AML-193 (cell line): ENCODE measurements around the gene CCDC185.
"Not testable (repeated sequence)": the region's sequence is repeated elsewhere in the genome, so short reads cannot be mapped to it uniquely, and the experiment has no call there.

ENCODE experiments used
- DNase-seq, 2 experiments: peaks; one replicate each; lab custom pipeline; 2025; lab: John Stamatoyannopoulos, UW

CCDC185 gene

DNA sequence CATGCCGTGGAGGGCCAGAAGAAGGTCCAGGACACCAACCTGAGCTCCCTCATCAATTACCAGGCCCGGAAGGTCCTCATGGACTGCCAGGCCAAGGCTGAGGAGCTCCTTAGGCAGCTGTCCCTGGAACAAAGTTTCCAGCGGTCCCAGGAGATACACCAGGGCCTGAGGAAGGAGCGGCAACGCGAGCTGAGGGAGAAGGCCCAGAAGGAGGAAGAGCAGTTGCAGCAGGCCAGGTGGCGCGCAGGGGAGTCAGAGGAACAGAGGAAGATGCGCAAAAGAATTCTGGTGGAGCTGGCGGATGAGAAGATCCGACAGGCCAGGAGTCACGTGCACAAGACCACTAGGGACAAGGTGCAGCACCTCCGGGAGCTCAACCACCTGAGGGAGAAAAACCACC lies 1.5 kb downstream of the CCDC185 start:
- DNase-seq = no peak

DNA sequence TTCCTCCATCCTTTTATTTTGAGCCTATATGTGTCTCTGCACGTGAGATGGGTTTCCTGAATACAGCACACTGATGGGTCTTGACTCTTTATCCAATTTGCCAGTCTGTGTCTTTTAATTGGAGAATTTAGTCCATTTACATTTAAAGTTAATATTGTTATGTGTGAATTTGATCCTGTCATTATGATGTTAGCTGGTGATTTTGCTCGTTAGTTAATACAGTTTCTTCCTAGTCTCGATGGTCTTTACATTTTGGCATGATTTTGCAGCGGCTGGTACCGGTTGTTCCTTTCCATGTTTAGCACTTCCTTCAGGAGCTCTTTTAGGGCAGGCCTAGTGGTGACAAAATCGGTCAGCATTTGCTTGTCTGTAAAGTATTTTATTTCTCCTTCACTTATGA lies 6.2 kb downstream of the CCDC185 start:
- DNase-seq = not testable (repeated sequence)

DNA sequence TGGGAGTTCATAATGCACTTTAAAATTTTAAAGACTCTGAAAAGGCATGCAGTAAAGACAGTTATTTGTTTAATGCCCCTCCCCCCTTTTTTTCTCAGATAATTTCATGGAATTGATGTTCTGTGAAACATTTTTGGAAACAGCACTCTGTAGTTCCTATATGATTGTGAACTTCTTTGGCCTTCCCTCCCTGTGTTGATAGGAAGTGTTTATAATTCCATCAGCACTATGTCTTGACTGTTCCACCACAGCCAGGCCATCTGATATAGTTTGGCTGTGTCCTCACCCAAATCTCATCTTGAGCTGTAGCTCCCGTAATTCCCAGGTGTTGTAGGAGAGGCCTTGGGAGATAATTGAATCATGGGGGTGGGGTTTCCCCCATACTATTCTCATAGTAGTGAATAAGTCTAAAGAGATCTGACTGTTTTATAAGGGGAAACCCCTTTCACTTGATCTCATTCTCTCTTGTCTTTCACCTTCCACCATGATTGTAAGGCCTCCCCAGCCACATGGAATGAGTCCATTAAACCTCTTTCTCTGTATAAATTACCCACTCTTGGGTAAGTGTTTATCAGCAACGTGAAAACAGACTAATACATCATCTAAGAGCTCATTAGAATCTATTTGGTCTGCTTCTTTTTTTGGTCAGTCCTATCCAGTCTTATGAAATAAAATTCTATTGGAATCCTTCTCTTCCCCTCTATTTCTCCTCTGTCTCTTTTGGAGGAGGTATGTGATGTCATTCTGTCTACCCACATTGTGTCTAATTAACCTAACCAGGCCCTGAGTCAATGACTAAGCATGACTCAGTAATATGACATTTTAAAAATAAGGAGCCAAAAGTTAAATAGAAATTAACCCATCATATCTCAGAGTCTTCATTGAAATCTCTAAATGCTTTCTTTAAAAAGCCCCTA lies 8.9 kb downstream of the CCDC185 start:
- no peak for DNase-seq

DNA sequence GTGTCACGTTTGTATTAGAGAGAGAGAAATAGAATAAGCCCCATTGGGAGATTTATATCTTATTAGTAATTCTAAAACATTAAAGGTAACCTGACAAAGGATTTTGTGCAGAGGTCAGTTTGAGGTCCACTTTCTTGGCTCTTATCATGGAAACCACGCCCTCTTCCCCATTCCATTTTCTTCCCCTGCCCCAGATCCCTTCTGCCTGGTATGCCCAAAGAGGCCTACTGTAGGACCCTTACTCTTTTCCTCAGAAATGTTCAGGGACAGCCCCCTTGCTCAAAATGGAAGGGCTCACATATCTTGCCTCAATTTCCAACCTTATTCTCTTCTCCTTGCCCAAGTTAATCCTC lies 9.6 kb downstream of the CCDC185 start:
- DNase-seq = no peak

DNA sequence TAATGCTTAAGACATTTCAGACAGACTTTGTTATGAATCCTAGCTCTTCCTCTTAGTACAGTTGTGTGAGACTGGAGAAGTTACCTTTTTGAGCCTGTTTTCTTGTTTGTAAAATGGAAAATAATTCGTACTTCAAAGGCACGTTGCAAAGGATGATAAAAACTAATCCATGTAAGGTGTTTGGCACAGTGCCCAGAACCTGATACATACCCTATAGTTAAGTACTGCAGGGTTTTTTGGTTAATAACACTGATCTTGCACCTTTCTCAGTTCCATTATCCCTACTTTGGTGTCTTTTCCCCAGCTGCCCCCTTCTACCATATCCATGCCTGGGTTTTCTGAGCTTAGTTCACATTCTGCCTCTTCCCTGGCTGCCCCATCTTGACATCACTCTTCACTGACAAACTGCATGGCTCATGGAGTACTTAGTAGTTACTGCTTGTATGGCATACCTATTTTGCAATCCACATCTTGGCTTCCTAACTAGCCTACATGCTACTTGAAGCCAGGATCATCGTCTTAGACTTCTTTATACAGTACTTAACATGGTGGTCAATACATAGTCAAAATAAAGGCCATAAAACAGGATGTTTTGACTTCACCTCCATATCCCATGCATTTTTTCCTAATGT lies 10.1 kb downstream of the CCDC185 start:
- no peak for DNase-seq

DNA sequence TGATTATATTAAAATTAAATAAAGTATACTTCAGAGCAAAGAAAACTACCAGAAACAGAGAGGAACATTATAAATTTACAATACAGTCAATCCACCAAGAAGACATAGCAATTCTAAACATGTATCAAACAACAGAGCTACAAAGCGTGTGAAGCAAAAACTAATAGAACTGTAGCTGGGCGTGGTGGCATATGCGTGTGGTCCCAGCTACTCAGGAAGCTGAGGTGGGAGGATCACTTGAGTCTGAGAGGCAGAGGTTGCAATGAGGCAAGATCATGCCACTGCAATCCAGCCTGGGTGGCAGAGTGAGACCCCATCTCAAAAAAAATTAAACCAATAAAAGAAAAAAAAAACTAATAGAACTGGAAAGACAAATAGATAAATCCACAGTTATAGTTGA lies 12.3 kb downstream of the CCDC185 start:
- no peak for DNase-seq

DNA sequence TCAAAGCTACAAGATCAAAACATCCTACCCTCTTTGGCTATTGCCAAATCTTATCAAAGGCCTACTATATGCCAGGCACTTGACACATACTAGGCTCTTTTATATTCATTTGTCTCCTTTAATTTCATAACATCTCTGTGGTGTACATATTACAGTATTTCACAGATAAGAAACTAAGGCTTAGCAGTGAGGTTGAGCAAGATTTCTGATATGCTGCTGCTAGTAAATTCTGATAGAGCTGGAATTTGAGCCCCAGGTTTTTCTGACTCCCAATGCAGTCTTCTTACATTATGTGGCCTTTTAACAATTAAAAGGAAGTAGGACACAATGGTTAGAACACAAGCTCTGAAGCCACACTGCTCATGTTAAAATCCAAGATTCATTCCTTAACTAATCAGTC lies 16.8 kb downstream of the CCDC185 start:
- no peak for DNase-seq

DNA sequence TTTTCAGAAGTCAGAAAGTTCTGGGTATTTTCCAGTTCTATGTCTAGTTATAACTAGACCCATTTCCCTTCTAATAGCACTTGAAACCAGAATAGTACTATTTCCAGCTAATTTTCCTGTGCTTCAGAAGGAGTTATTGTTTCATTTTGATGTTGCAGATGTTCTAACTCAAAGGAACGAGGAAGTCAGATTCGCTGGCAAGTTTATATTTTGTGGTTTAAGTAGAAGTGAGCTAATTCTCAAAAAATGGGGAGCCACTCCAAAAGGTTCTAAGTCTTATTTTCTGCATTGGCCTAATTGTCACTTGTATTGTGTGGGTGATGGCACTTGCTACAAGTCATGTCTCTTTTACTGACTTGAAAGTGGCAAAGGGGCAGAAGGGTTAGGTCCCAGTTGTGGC lies 18.1 kb downstream of the CCDC185 start:
- no peak for DNase-seq

DNA sequence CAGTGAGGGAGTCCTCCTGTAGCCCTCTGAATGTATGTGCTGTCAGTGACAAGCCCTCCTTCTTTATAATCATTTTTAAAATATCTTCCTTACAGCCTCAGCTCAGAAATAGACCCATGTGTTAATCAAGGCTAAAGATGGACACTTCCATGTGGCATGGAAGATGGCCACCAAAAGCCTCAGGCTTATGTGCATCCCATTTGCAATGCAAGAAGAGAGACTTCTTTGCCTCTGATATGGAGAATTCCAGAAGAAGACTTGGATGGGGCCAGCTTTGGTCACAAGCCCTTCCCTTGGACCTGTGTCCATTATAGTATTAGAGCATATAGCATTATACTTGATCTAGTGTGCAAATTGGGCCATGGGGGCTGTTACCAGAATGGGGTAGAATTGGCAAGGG lies 18.5 kb downstream of the CCDC185 start:
- no peak for DNase-seq

DNA sequence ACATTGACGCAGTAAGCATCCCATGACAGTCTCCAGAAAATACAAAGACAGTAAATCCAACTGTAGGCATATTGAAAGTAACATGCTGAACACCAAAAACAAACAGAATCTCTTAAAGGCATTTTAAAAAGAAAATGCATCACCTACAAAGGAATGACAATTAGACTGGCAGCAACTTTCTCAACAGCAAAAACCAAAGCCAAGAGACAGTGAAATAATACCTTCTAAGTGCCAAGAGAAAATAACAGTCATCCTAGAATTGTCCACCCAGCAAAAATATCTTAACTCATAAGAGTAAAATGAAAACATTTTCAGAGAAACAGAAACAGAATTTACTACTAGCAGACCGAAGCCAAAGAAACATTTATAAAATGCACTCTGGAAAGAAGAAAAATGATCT lies 20.0 kb downstream of the CCDC185 start:
- DNase-seq = no peak

DNA sequence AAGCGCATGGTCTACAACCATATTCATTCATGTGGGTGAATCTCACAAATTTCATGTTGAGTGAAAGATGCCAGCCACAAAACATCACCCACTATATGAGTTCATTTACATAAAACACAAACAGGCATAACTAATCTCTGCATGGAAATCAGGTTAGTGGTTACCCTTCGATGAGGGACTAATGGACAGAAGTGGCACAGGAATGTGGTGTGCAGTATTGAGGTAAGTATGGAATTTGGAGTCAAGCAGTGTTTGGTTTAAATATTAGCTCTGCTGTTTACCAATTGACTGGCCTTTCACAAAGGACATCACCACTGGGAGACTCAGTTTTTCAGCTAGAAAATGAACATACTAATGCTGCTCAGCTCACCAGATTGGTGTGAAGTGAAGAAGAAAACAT lies 24.2 kb downstream of the CCDC185 start:
- DNase-seq = no peak

DNA sequence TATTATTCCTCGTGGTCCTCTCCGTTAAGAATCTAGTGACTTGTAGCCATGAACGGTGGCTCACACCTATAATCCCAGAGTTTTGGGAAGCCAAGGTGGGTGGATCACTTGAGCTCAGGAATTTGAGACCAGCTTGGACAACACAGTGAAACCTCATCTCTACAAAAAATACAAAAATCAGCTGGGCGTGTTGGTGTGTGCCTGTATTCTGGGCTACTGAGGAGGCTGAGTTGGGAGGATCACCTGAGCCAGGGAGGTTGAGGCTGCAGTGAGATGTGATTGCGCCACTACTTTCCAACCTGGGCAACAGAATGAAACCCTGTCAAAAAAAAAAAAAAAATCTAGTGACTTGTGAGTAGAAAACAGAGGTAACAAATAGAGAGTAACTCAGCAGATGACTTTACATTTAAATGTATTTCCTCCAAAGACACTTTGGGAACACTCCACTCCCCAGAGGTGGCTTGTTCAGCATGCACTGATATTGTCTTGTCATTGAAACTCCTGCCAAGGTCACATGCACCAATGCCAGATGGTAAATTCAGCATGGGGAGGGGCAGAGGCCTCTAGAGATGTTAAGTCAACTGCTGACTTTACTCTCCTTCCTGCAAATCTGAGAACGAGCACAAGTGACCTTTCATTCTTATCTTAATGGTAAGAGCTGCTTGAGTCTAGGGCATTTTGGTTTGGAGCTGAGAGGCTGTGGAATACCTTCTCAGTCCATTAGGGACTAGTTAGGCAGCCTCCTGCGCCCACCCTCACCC lies 24.9 kb downstream of the CCDC185 start:
- DNase-seq = no peak

DNA sequence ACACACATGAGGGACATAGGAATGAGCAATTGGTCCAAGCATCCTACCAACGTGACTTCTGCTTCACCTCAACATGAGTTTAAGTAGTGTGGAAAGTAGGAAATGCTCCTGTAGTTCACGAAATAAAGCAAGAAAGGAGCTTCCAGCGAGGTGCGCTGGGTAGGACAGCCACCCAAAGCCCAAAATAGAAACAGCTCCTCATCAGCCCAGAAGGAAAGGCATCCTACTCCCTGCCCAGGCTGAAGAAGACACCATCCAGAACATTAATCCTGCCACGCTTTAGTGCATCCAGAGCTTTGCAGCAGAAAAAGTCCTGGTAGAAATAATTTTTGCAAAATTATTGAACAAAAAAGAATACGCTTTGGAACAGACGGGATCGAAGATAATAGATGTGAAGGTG lies 25.9 kb downstream of the CCDC185 start:
- no peak for DNase-seq

DNA sequence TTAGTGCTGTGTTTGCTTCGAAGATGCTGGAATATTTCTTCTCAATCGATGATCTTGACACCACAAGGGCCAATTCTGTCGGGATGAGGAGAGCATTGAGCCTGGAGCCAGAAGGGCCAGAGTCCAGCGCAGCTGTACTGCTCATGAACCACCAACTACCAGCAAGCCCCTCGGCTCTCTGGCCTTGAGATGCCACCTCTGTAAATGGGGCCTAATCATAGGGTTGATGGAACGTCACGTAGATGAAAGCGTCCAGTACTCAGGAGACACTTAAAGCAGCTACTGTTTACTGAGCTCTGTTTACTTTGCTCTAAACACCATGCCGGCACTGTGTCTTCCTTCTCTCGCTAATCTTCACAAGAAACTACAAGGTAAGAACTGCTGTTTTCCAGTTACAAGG lies 26.3 kb downstream of the CCDC185 start:
- DNase-seq = no peak

DNA sequence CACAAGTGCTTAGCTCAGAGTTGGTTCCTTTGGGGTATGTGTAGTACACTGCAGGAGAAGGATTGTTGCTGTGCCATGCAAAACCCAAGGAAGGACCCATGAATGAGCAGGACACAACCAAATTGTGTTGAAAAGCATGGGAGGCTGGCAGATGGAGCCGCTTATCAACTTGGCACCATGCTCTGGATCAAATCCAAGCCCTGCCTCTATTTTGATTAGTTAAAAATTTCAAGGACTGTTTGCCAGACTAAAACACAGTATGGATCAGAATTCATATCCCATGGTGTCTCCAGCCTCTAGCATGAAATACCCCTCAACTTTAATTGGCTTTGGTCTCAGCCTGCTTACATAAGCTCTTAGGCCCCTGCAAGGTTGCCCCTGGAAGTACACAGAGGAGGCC lies 27.8 kb downstream of the CCDC185 start:
- no peak for DNase-seq

DNA sequence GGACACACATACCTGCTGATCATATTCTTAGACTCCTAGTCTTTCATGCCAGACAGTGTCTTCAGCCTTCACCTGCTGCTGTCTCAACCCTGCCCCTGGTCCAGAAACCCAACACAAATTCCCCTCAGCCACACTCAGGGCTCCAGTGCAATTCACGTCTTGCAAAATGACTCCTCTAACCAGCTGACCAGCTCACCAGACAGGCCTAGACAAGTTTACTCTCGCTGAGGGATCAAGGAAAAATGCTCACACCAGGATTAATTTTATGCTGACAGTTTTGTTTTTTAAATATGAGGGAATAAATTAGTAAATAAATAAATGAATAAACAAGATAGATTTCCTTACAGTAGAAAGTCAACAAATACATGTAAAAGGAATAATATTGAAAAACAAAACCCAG lies 28.5 kb downstream of the CCDC185 start:
- no peak for DNase-seq

DNA sequence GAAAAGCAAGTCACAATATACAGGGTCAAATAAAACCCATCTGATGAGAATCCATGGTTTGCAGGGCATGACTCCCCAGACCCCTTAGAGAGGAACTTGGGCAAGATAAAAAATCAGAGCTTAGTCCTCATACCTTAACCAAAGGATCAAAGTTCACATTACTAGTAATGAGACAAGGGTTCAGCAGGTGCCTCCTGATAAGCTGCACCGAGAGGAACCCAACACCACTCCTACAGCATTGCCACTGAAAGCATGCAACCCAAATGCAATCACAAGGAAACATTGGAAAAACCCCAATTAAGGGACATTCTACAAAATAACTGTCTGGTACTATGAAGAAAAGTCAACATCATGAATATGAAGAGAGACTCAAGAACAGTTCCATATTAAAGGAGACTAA lies 29.7 kb downstream of the CCDC185 start:
- no peak for DNase-seq

DNA sequence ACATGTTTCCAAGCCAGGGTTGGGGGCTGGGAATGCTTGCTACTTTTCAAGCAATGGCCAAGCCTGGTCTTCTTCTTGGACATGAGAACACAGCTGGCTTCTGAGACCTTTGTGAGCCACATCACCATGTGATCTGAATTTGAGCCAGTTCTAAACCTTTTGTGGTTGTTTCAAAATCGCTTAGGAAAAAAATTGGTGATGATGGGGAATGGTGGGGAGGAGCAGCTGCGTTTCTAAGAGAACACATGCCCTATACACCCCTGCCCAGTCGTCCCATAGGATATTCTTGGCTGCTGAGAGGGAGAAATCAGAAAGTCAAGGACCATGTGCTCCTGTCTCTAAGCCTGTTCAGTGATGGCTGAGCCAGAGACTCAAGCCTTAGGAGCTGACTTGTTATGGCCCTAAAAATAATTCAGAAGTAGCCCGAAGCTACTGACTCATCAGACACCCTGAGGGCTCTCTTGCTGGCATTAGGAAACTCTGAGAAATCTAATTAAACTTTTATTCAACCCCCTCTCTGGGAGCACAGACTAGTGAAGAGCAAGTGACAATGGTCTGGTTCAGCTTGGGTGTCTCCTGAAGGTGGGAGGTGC lies 30.5 kb downstream of the CCDC185 start:
- DNase-seq = no peak

DNA sequence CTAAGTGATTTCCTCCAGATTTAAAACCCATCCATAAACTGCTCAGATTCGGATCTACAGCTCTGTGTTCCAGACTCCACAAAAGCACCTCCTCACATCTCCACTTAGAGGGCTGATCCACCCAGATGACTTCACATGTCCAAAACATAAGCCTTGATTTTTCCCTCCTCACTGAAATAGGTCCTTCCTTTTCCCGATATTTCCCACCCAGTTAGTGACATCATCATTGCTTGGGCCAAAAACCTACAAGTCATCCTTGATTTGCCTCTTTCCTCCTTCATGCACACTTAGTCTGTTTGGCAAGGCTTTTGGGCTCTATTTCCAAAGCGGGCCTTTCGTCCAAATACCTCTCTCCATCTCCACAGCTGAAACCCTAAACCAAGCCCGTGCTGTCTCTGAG lies 32.3 kb downstream of the CCDC185 start:
- no peak for DNase-seq

DNA sequence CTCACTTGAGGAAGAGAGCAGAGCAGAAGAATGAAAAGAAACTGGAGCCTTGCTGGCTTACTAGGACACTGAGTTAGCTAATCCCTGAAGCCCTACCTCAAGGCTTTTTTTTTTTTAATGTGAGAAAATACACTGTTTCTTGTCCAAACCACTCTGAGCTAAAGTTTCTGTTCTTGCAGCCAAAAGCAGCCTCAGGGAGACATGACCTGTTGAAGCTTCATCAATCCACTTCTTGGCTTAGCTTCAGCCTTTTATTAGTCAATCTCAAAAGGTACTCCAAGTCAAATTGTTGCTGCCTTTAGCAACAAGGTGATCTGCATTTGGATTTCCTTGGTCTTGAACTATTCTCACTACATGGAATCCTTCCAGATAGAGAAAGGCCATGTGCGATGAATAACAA lies 33.7 kb downstream of the CCDC185 start:
- DNase-seq = no peak

DNA sequence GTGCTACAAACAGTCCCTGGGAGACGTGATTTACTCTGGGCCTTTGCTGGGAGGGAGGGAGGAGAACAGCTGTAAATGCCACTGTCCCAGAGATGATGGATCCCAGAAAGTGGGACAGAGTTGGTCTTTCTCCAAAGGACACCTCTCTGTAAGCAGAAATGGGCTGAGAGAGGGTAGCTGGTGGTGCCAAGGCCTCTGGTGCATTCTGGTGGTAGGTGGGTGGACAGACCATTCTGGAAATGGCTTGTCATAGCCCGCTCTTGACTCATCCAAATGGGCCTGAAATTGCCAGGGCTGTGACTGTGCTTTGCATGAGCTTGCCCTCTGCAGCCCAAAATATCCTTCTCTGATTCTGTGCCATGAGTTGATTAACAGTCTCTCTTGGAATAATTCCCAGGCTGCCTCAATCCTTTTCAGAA lies 36.1 kb downstream of the CCDC185 start:
- DNase-seq = no peak

DNA sequence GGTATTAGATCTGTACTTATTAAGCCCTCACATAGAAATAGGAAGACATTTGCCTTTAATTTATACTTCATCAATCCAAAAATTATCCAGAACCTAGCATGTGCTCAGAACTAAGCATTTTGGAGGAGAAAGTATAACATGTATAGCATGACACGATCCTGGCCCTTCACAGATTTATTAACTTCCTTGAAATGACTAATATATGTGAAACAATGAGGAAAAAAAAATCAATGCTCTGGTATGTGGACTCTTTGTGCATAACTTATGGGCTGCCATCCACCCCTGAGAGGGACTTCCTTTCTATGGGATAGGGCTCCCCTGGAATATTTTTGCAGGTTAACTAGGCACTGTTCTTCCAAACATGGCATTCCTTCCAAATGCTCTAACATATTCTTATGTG lies 36.6 kb downstream of the CCDC185 start:
- no peak for DNase-seq

DNA sequence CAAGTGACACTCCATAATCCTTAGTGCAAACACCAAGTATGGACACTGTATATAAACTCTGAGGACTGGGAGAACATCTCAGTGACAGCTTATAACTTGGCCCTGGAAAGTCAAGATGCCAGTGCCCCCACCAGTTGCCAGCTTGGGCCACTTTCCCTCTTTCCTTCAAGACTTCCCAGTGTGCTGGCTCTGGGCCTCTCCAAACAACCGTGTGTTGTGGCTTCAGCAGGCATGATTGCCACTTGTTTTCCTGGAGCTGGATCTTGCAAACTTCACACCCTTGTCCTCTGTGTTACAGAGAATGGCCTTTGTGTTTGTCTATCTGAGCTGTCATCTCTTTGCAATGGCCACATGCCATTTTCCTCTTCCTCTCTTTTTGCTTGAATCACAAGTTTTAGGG lies 37.0 kb downstream of the CCDC185 start:
- DNase-seq = no peak
